Cardiac fibroblast (primary cell): ENCODE measurements around the gene TSPAN14.
A peak's percentile ranks its signal among the peaks of the same experiment; 100 is the strongest.

Experiments used
- DNase-seq, 2 donors: peaks; one replicate each; pipeline versions ENCODE4 v3.0.0 to v3.0.0-alpha.2; 2010; ENCODE audit warnings: low read depth in 2 of 2
- H3K4me3 ChIP-seq, 2 donors: replicated peaks in 1 of 2; 1 replicate in 1 of 2; 2 replicates in 1 of 2; pipeline ENCODE4 v1.5.1; 2011; ENCODE audit warnings: low read depth in 2 of 2, low read length in 2 of 2, mild to moderate bottlenecking in 2 of 2, moderate library complexity in 1 of 2
- TF ChIP-seq, protein P1 (sequence below): IDR thresholded peaks from one replicate; pipeline ENCODE4 v1.5.1; 2011; ENCODE audit warnings: low read depth, mild to moderate bottlenecking, low read length, inconsistent platforms

TSPAN14 gene

GRCh38 chr10:80462981-80463741 is 9.1 kb downstream of the TSPAN14 start:
- peak in 1 of 2 donors; percentile 67 for DNase-seq
- TF ChIP-seq, protein P1, sequence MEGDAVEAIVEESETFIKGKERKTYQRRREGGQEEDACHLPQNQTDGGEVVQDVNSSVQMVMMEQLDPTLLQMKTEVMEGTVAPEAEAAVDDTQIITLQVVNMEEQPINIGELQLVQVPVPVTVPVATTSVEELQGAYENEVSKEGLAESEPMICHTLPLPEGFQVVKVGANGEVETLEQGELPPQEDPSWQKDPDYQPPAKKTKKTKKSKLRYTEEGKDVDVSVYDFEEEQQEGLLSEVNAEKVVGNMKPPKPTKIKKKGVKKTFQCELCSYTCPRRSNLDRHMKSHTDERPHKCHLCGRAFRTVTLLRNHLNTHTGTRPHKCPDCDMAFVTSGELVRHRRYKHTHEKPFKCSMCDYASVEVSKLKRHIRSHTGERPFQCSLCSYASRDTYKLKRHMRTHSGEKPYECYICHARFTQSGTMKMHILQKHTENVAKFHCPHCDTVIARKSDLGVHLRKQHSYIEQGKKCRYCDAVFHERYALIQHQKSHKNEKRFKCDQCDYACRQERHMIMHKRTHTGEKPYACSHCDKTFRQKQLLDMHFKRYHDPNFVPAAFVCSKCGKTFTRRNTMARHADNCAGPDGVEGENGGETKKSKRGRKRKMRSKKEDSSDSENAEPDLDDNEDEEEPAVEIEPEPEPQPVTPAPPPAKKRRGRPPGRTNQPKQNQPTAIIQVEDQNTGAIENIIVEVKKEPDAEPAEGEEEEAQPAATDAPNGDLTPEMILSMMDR: no peak

DNA sequence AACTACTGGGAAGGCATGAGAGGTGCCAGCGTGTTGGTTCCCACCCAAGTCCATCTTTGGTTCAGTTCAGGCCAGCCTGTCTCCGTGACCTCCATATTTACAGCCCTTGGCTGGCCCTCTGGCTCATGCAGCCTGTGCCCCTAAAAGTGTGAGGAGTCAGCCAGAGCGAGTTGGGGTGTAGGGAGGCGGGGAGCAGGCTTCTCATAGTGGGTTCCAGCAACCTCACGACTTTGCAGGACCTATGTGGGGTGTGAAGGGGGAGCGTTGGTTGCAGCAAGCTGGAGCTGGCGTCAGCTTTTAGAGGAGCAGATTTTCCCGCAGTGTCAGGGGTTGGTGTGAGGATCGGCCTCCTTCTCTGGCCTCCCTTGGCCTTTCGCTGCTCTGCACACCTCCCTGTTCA is 9.8 kb downstream of the TSPAN14 start:
- TF ChIP-seq, protein P1: no peak
- DNase-seq: no peak
- H3K4me3 ChIP-seq: no peak overlapping the region

More at GRCh38 chr10:80462981-80463741, 9.1 kb downstream of the TSPAN14 start:
- no peak overlapping the region for H3K4me3 ChIP-seq

- peak in 1 of 2 donors; percentile 46 for DNase-seq
Observed at GRCh38 chr10:80464557-80465450, 10.7 kb downstream of the TSPAN14 start.

DNA sequence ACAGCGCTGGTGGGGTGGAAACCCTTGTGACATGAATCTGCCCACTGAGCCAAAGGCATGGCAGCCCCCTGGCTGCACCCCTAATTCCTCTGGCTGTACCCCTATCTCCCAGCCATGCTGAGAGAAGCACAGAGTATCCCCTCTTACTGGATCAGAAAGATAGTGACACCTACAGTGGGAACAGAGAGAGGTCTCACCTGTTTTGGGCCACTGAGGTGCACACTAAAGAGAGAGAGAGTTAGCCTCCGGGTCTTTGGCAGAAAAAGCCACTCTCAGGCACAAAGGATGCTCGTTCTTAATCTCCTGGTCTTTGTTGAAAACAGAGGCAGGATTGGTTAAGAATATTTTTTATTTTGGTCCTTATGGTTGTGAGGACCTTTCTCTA is 11.3 kb downstream of the TSPAN14 start:
- TF ChIP-seq, protein P1: no peak
- DNase-seq: no peak
- H3K4me3 ChIP-seq: no peak overlapping the region

More at GRCh38 chr10:80464557-80465450, 10.7 kb downstream of the TSPAN14 start:
- H3K4me3 ChIP-seq: no peak overlapping the region
- TF ChIP-seq, protein P1: no peak

- TF ChIP-seq, protein P1: no peak
- no peak overlapping the region for H3K4me3 ChIP-seq
- DNase-seq: no peak
Observed at GRCh38 chr10:80465839-80466590, 11.9 kb downstream of the TSPAN14 start.

DNA sequence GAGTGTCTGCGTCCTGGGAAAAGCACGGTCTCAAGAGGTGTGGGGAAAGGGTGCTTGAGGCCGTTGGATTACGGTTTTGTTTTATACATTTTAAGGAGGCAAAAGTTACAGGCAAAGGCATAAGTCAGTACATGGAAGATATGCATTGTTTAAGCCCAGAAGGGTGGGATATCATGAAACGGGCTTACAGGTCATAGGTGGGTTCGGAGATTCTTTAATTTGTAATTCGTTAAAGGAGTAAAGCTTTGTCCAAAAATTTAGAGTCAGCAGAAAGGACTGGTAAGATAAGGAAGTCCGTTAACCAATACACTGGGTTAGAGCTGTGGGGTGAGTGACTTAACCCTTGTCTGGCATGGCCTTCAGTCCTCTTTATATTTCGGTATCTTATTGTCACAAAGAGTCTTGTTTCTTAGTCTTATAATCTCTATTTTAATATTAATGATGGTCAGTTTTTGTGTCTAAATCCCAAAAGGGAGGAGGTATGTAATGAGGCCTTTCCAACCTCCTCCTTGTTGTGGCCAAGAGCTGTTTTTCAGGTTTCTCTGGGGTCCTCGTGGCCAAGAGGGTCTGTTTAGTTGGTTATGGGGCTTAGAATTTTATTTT is 12.7 kb downstream of the TSPAN14 start:
- H3K4me3 ChIP-seq: no peak overlapping the region
- no peak for DNase-seq
- TF ChIP-seq, protein P1: no peak
